ENCODE data around the gene GRIN2A.

Gene GRIN2A

GRCh38 chr16:10165643-10166042, 16.6 kb downstream of the GRIN2A start:
- DNase-seq (ENCODE audit: extremely low read depth, insufficient read length) = no peak
- TF ChIP-seq CTCF (IDR thresholded peaks at IDR 0.05; ENCODE audit: insufficient read depth, low read length, poor library complexity, severe bottlenecking) = no peak
- no peak overlapping the region for H3K4me3 ChIP-seq (replicated peaks; ENCODE audit: low read depth, low read length)
- H3K27me3 ChIP-seq (replicated peaks; ENCODE audit: control insufficient read depth, insufficient read depth, low read length) = no peaks in the 10 kb centered on the region
- no peaks in the 10 kb centered on the region for H3K36me3 ChIP-seq (ENCODE audit: control insufficient read depth, insufficient read depth, low read length)

- Histone ChIP-seq H3K27me3 (replicated peaks; ENCODE audit: control insufficient read depth, insufficient read depth, low read length) (no peaks in the 10 kb centered on the region; the same call in 1 of the 2 replicates), H3K4me3 (replicated peaks; ENCODE audit: low read depth, low read length) (no peak overlapping the region), H3K36me3 (ENCODE audit: control insufficient read depth, insufficient read depth, low read length) (no peaks in the 10 kb centered on the region)
- no peak for TF ChIP-seq CTCF (IDR thresholded peaks at IDR 0.05; ENCODE audit: insufficient read depth, low read length, poor library complexity, severe bottlenecking)
- no peak for DNase-seq (ENCODE audit: extremely low read depth, insufficient read length)
These were observed 19.2 kb downstream of the GRIN2A start for GRCh38 chr16:10162981-10163380.

GRCh38 chr16:10156099-10156498, 26.1 kb downstream of the GRIN2A start:
- H3K36me3 ChIP-seq (ENCODE audit: control insufficient read depth, insufficient read depth, low read length) = no peaks in the 10 kb centered on the region
- no peak for TF ChIP-seq CTCF (IDR thresholded peaks at IDR 0.05; ENCODE audit: insufficient read depth, low read length, poor library complexity, severe bottlenecking)
- no peak for DNase-seq (ENCODE audit: extremely low read depth, insufficient read length)

GRCh38 chr16:10154389-10154788, 27.8 kb downstream of the GRIN2A start:
- Histone ChIP-seq H3K4me3 (replicated peaks; ENCODE audit: low read depth, low read length) (no peak overlapping the region), H3K36me3 (ENCODE audit: control insufficient read depth, insufficient read depth, low read length) (no peaks in the 10 kb centered on the region), H3K27me3 (replicated peaks; ENCODE audit: control insufficient read depth, insufficient read depth, low read length) (no peaks in the 10 kb centered on the region)
- no peak for TF ChIP-seq CTCF (IDR thresholded peaks at IDR 0.05; ENCODE audit: insufficient read depth, low read length, poor library complexity, severe bottlenecking)
- DNase-seq (ENCODE audit: extremely low read depth, insufficient read length) = no peak

More at GRCh38 chr16:10156099-10156498, 26.1 kb downstream of the GRIN2A start:
- Histone ChIP-seq H3K27me3 (replicated peaks; ENCODE audit: control insufficient read depth, insufficient read depth, low read length) (no peaks in the 10 kb centered on the region; the same call in 1 of the 2 replicates), H3K4me3 (replicated peaks; ENCODE audit: low read depth, low read length) (no peak overlapping the region)

GRCh38 chr16:10153985-10154384, 28.2 kb downstream of the GRIN2A start:
- TF ChIP-seq CTCF (IDR thresholded peaks at IDR 0.05; ENCODE audit: insufficient read depth, low read length, poor library complexity, severe bottlenecking) = no peak
- no peak for DNase-seq (ENCODE audit: extremely low read depth, insufficient read length)
- Histone ChIP-seq H3K4me3 (replicated peaks; ENCODE audit: low read depth, low read length) (no peak overlapping the region), H3K27me3 (replicated peaks; ENCODE audit: control insufficient read depth, insufficient read depth, low read length) (no peaks in the 10 kb centered on the region), H3K36me3 (ENCODE audit: control insufficient read depth, insufficient read depth, low read length) (no peaks in the 10 kb centered on the region)

GRCh38 chr16:10151718-10152117, 30.5 kb downstream of the GRIN2A start:
- H3K36me3 ChIP-seq (ENCODE audit: control insufficient read depth, insufficient read depth, low read length) = no peaks in the 10 kb centered on the region
- no peak overlapping the region for H3K4me3 ChIP-seq (replicated peaks; ENCODE audit: low read depth, low read length)
- no peak for DNase-seq (ENCODE audit: extremely low read depth, insufficient read length)
- no peak for TF ChIP-seq CTCF (IDR thresholded peaks at IDR 0.05; ENCODE audit: insufficient read depth, low read length, poor library complexity, severe bottlenecking)
- H3K27me3 ChIP-seq (replicated peaks; ENCODE audit: control insufficient read depth, insufficient read depth, low read length) = no peaks in the 10 kb centered on the region; the same call in 1 of the 2 replicates
